CD4-positive, alpha-beta T cell treated with Interleukin-15 for 1 hour (primary cell): Measurements from ENCODE around the gene RNPEPL1.

Experiments used
- DNase-seq: peaks from one replicate; pipeline ENCODE4 v3.0.0-alpha.2; 2020

RNPEPL1 gene

GRCh38 chr2:240593703-240594451, 25.6 kb downstream of the RNPEPL1 start:
- DNase-seq, result peak; percentile 16

- peak; percentile 12 for DNase-seq
Observed at GRCh38 chr2:240594511-240595380, 26.5 kb downstream of the RNPEPL1 start.

- peak; percentile 33 for DNase-seq
Observed at GRCh38 chr2:240595381-240596079, 27.2 kb downstream of the RNPEPL1 start.

GRCh38 chr2:240596080-240596460, 27.8 kb downstream of the RNPEPL1 start:
- DNase-seq, result no peak

- peak; percentile 10 for DNase-seq
Observed at GRCh38 chr2:240596491-240596931, 28.2 kb downstream of the RNPEPL1 start.

GRCh38 chr2:240597054-240597418, 28.8 kb downstream of the RNPEPL1 start:
- DNase-seq, result no peak

- DNase-seq, result no peak
Observed at GRCh38 chr2:240597419-240598181, 29.3 kb downstream of the RNPEPL1 start.

GRCh38 chr2:240598311-240598911, 30.1 kb downstream of the RNPEPL1 start:
- DNase-seq, result peak; percentile 15

- peak; percentile 10 for DNase-seq
Observed at GRCh38 chr2:240599141-240599583, 30.9 kb downstream of the RNPEPL1 start.

- DNase-seq, result peak; percentile 6
Observed at GRCh38 chr2:240600451-240600961, 32.2 kb downstream of the RNPEPL1 start.

- peak; percentile 5 for DNase-seq
Observed at GRCh38 chr2:240601061-240601830, 33.0 kb downstream of the RNPEPL1 start.

GRCh38 chr2:240601831-240602160, 33.5 kb downstream of the RNPEPL1 start:
- no peak for DNase-seq

- DNase-seq, result peak; percentile 14
Observed at GRCh38 chr2:240602266-240603050, 34.2 kb downstream of the RNPEPL1 start.

- peak; percentile 12 for DNase-seq
Observed at GRCh38 chr2:240603081-240603835, 35.0 kb downstream of the RNPEPL1 start.

- no peak for DNase-seq
Observed at GRCh38 chr2:240603846-240604245, 35.6 kb downstream of the RNPEPL1 start.

- peak; percentile 54 for DNase-seq
Observed at GRCh38 chr2:240604291-240604938, 36.1 kb downstream of the RNPEPL1 start.

- peak; percentile 16 for DNase-seq
Observed at GRCh38 chr2:240604939-240605716, 36.8 kb downstream of the RNPEPL1 start.
